B cell (primary cell): Measurements from ENCODE around the gene FSD1. TPM values are rescaled to one million over a fixed set of nuclear protein-coding genes. Genes with fewer than 3 reads are reported as not detected.

ENCODE experiments used
- ATAC-seq: fragments of 200-7000 bp; cut with Tn5 transposase; one replicate; pipeline ENCODE4 v1.10.0; 2021; ENCODE audit warnings: low read depth, mild to moderate bottlenecking, moderate number of reproducible peaks, moderate library complexity
- CTCF ChIA-PET: fragments of 350-600 bp; sonication (Branson Sonifier 250); formaldehyde crosslinking; loops from one replicate; lab custom pipeline; 2021; ENCODE audit warnings: antibody characterized with exemption, inconsistent platforms; lab: Charles Lee
- POLR2A ChIA-PET: fragments of 350-600 bp; sonication (Branson Sonifier 250); formaldehyde crosslinking; loops from one replicate; lab custom pipeline; 2021; ENCODE audit warnings: antibody characterized with exemption; lab: Charles Lee
- DNase-seq: peaks from one replicate; pipeline ENCODE4 v3.0.0; 2013
- H2AFZ ChIP-seq: 2 replicates; pipeline ENCODE4 v1.6.1; 2012; ENCODE audit warnings: mild to moderate bottlenecking, low read depth, low read length; ENCODE audit not compliant: insufficient read depth, poor library complexity, severe bottlenecking
- H3K27ac ChIP-seq, 2 donors: 1 replicate in 1 of 2; 2 replicates in 1 of 2; pipeline ENCODE4 v1.5.1; 2012 to 2013; ENCODE audit warnings: low read length in 2 of 2, mild to moderate bottlenecking in 2 of 2, moderate library complexity in 1 of 2
- H3K27me3 ChIP-seq, 4 experiments: fragments of 200-600 bp in 1 of 4; sonication (generic) in 1 of 4; replicated peaks in 1 of 4; 1 replicate in 2 of 4; 2 replicates in 2 of 4; pipeline versions ENCODE4 v1.6.1 to v1.7.0; 2013 to 2016; ENCODE audit warnings: low read length in 3 of 4, mild to moderate bottlenecking in 2 of 4, mixed read lengths in 1 of 4, moderate library complexity in 1 of 4; ENCODE audit not compliant: insufficient read depth in 4 of 4, control insufficient read depth in 3 of 4; ENCODE audit errors: control extremely low read depth in 1 of 4
- H3K36me3 ChIP-seq, 2 experiments: replicated peaks in 1 of 2; 1 replicate in 1 of 2; 2 replicates in 1 of 2; pipeline versions ENCODE4 v1.6.1 to v1.7.1; 2013; ENCODE audit warnings: low read length in 1 of 2; ENCODE audit not compliant: insufficient read depth in 2 of 2, control insufficient read depth in 1 of 2; ENCODE audit errors: control extremely low read depth in 1 of 2, extremely low read depth in 1 of 2
- H3K4me1 ChIP-seq, 2 donors: fragments of 200-600 bp in 1 of 2; sonication (generic) in 1 of 2; 1 replicate in 1 of 2; 2 replicates in 1 of 2; pipeline versions ENCODE4 v1.5.1 to v1.6.1; 2013 to 2017; ENCODE audit warnings: low read length in 2 of 2; ENCODE audit not compliant: control insufficient read depth in 2 of 2, insufficient read depth in 2 of 2
- H3K4me2 ChIP-seq: replicated peaks from 2 replicates; pipeline ENCODE3; 2012; ENCODE audit warnings: mild to moderate bottlenecking, low read depth, low read length; ENCODE audit not compliant: poor library complexity, severe bottlenecking
- H3K4me3 ChIP-seq, 5 experiments: fragments of 200-600 bp in 1 of 5; sonication (generic) in 1 of 5; 1 replicate in 3 of 5; 2 replicates in 2 of 5; pipeline versions ENCODE4 v1.5.1 to v1.7.0; 2011 to 2016; ENCODE audit warnings: low read length in 4 of 5, mild to moderate bottlenecking in 4 of 5, low read depth in 2 of 5, control low read depth in 1 of 5, moderate library complexity in 1 of 5; ENCODE audit not compliant: insufficient read depth in 1 of 5; ENCODE audit errors: control extremely low read depth in 1 of 5, extremely low read depth in 1 of 5
- H3K79me2 ChIP-seq: fragments of 200-600 bp; sonication (generic); one replicate; pipeline ENCODE4 v1.6.0; 2016; ENCODE audit warnings: low read length; ENCODE audit not compliant: control insufficient read depth, insufficient read depth
- H3K9ac ChIP-seq: fragments of 200-600 bp; sonication (generic); 2 replicates; pipeline ENCODE4 v1.6.1; 2017; ENCODE audit warnings: mild to moderate bottlenecking, low read length, moderate library complexity
- H3K9me3 ChIP-seq, 3 donors: one replicate each; pipeline versions ENCODE4 v1.6.1 to v1.7.1; 2013; ENCODE audit warnings: low read length in 2 of 3; ENCODE audit not compliant: control insufficient read depth in 2 of 3, insufficient read depth in 1 of 3; ENCODE audit errors: control extremely low read depth in 1 of 3
- H4K20me1 ChIP-seq: 2 replicates; pipeline ENCODE4 v1.6.0; 2012; ENCODE audit warnings: mild to moderate bottlenecking, low read length; ENCODE audit not compliant: insufficient read depth, control insufficient read depth, poor library complexity, severe bottlenecking
- H3K27ac Mint-ChIP-seq: one replicate; pipeline ENCODE4 v1.8.0; 2021; ENCODE audit warnings: mixed read lengths
- H3K27me3 Mint-ChIP-seq: one replicate; pipeline ENCODE4 v1.8.0; 2021; ENCODE audit warnings: mixed read lengths
- H3K4me1 Mint-ChIP-seq: one replicate; pipeline ENCODE4 v1.8.0; 2021; ENCODE audit warnings: mixed read lengths
- H3K4me3 Mint-ChIP-seq: one replicate; pipeline ENCODE4 v1.8.0; 2021; ENCODE audit warnings: mixed read lengths
- H3K9me3 Mint-ChIP-seq: one replicate; pipeline ENCODE4 v1.8.0; 2022; ENCODE audit warnings: mixed read lengths; ENCODE audit not compliant: insufficient read depth
- EZH2 ChIP-seq: IDR thresholded peaks from 2 replicates; pipeline ENCODE4 v1.6.1; 2012; ENCODE audit warnings: borderline replicate concordance, low read depth, mild to moderate bottlenecking, moderate library complexity, low read length; ENCODE audit not compliant: insufficient read depth, poor library complexity, severe bottlenecking
- WGBS: methylation state at CpG from one replicate; pipeline ENCODE4 v1.1.5; 2013; ENCODE audit warnings: missing lambda C conversion rate; ENCODE audit not compliant: insufficient coverage; 5-methylcytosine and 5-hydroxymethylcytosine counted together
- intact Hi-C: fragments of 100-400 bp; cut with micrococcal nuclease; formaldehyde crosslinking; loops from one replicate; pipeline ENCODE4 v1.10.0; 2022
- polyA plus RNA-seq: library from polyadenylated mRNA; depleted of rRNA; stranded (reverse); fragments of >200 nt; gene quantifications from 2 replicates; pipeline ENCODE4 v1.2.3, GENCODE V29; 2012
- total RNA-seq, 2 donors: library from RNA; stranded (reverse); fragments of 120-200 nt in 1 of 2; gene quantifications; 1 replicate in 1 of 2; 2 replicates in 1 of 2; pipeline versions ENCODE4 v1.2.3 to v1.2.4, GENCODE V29; 2013 to 2022
- TF ChIP-seq, protein P1 (sequence below): fragments of 200-600 bp; IDR thresholded peaks from one replicate; pipeline ENCODE4 v1.8.0; 2022; ENCODE audit warnings: antibody characterized with exemption, mild to moderate bottlenecking

The FSD1 gene
- total and polyA plus RNA-seq, 2 donors (not counting 1 experiment from before 2014, with no cell fraction given) = 2.7 to 2.8 TPM

GRCh38 chr19:4357921-4358326 lies 53.5 kb downstream of the FSD1 start:
- H3K27me3 ChIP-seq = no peaks in the 10 kb centered on the region
- no peaks in the 10 kb centered on the region for H3K79me2 ChIP-seq
- WGBS = 97% methylated on average over 13 of the region's 16 CpGs
- Mint-ChIP-seq H3K4me1 (no peaks in the 10 kb centered on the region), H3K27ac (no peak overlapping the region), H3K4me3 (no peak overlapping the region), H3K27me3 (no peaks in the 10 kb centered on the region), H3K9me3 (no peaks in the 10 kb centered on the region)
- H3K36me3 ChIP-seq = peaks cover 0 to 41% of the 10 kb centered on the region in 2 experiments
- POLR2A ChIA-PET = no interaction called here
- peaks cover 0 to under 1% of the 10 kb centered on the region in 2 donors for H3K4me1 ChIP-seq
- no peaks in the 10 kb centered on the region for H4K20me1 ChIP-seq
- DNase-seq (no peak), ATAC-seq (no peak)
- CTCF ChIA-PET = interaction anchor here (1.3 kb wide), 1 partner anchor 9 kb away, joined by 3 read pairs; no protein-coding TSS in a partner anchor
- no peaks in the 10 kb centered on the region for H3K9me3 ChIP-seq
- TF ChIP-seq EZH2 = no peak
- TF ChIP-seq, protein P1, sequence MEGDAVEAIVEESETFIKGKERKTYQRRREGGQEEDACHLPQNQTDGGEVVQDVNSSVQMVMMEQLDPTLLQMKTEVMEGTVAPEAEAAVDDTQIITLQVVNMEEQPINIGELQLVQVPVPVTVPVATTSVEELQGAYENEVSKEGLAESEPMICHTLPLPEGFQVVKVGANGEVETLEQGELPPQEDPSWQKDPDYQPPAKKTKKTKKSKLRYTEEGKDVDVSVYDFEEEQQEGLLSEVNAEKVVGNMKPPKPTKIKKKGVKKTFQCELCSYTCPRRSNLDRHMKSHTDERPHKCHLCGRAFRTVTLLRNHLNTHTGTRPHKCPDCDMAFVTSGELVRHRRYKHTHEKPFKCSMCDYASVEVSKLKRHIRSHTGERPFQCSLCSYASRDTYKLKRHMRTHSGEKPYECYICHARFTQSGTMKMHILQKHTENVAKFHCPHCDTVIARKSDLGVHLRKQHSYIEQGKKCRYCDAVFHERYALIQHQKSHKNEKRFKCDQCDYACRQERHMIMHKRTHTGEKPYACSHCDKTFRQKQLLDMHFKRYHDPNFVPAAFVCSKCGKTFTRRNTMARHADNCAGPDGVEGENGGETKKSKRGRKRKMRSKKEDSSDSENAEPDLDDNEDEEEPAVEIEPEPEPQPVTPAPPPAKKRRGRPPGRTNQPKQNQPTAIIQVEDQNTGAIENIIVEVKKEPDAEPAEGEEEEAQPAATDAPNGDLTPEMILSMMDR = no peak
- H3K4me3 ChIP-seq = no peak overlapping the region
- H3K9ac ChIP-seq = no peak overlapping the region
- H3K27ac ChIP-seq = no peak overlapping the region
- H3K4me2 ChIP-seq = no peak overlapping the region
- intact Hi-C loops = no loop called here
- H2AFZ ChIP-seq = no peak overlapping the region

DNA sequence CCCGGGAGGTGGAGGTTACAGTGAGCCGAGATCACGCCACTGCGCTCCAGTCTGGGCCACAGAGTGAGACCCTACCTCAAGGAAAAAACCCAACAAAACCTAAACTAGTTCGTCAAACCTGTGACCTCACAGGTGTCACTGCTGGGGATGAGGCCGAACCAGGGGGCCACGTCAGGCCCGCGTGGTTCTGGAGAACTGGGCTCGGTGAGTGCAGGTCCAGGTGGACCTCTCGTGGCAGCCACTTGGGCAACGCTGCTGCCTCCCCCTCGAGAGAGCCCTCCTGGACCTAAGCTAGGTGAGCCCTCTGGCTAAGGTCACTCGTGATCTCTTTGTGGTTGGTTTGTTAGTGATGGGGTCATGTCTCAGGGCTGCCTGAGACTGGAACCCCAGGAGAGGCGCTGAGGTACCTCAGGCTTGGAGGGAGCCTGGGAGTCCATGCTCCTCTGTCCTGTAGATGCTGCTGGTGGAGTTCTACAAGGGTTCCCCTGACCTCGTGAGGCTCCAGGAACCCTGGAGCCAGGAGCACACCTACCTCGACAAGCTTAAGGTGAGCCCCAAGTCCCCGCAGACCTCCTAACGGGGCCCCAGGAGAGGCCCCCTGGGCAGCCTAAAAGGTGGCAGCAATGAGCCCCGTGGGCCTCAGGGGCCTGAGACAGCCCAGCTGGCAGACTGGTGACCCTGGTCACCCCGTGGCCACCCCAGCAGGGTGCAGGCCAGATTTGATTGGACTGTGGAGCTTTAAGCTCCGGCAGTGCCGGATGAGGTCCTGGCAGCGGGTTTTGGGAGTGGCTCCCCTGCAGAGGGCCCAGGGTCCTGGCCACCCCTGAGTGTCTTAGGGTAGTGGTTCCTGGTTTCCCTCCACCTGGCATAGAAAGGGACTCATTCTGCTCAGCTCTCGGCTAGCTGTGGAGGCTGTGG lies 54.6 kb downstream of the FSD1 start:
- Histone ChIP-seq H3K9me3 (no peaks in the 10 kb centered on the region), H3K79me2 (no peaks in the 10 kb centered on the region), H3K9ac (no peak overlapping the region), H3K27ac (no peak overlapping the region), H3K4me2 (no peak overlapping the region), H2AFZ (no peak overlapping the region), H3K4me1 (no peaks in the 10 kb centered on the region), H3K36me3 (peaks cover 0 to 51% of the 10 kb centered on the region in 2 experiments), H3K27me3 (no peaks in the 10 kb centered on the region), H3K4me3 (no peak overlapping the region), H4K20me1 (no peaks in the 10 kb centered on the region)
- CTCF ChIA-PET = no interaction called here
- H3K27ac Mint-ChIP-seq = no peak overlapping the region
- H3K4me3 Mint-ChIP-seq = no peak overlapping the region
- ATAC-seq = no peak
- TF ChIP-seq, protein P1 = no peak
- TF ChIP-seq EZH2 = no peak
- WGBS = 95% methylated on average over 24 of the region's 25 CpGs
- no peak for DNase-seq
- no peaks in the 10 kb centered on the region for H3K9me3 Mint-ChIP-seq
- no peaks in the 10 kb centered on the region for H3K27me3 Mint-ChIP-seq
- POLR2A ChIA-PET = interaction anchor here (0.7 kb wide), 1 partner anchor 276 kb away, joined by 3 read pairs; no protein-coding TSS in a partner anchor
- no peaks in the 10 kb centered on the region for H3K4me1 Mint-ChIP-seq
- intact Hi-C loops = no loop called here
